PC-9 (cell line): ENCODE measurements around the gene OR4F15. TPM values are rescaled to one million over a fixed set of nuclear protein-coding genes. Genes with fewer than 3 reads are reported as not detected.

Experiments
- BruUV-seq: library from RNA; stranded (reverse); fragments of 400-500 nt; replicated peaks from 2 replicates; lab custom pipeline; 2021; lab: Mats Ljungman, UMichigan
- CTCF ChIA-PET: fragments of 300-600 bp; sonication (Branson Sonifier 250); formaldehyde crosslinking; loops from one replicate; lab custom pipeline; 2022; ENCODE audit warnings: antibody characterized with exemption; lab: Charles Lee
- POLR2A ChIA-PET: fragments of 300-600 bp; sonication (Branson Sonifier 250); formaldehyde crosslinking; loops from one replicate; lab custom pipeline; 2022; ENCODE audit warnings: antibody characterized with exemption; ENCODE audit not compliant: unreplicated experiment; lab: Charles Lee
- DNase-seq, 2 experiments: peaks; one replicate each; pipeline versions ENCODE4 v3.0.0 to v3.0.0-alpha.2; 2015 to 2022; ENCODE audit warnings: mixed read lengths in 1 of 2
- H2AFZ ChIP-seq: fragments of 200-600 bp; sonication (generic); 2 replicates; pipeline ENCODE4 v1.8.1; 2017; ENCODE audit warnings: antibody characterized with exemption
- H3F3A ChIP-seq: fragments of 200-600 bp; sonication (generic); 2 replicates; pipeline ENCODE4 v1.8.1; 2017; ENCODE audit warnings: antibody characterized with exemption, mild to moderate bottlenecking, low read depth; ENCODE audit not compliant: insufficient read depth
- H3K27ac ChIP-seq: fragments of 200-600 bp; sonication (generic); 2 replicates; pipeline ENCODE4 v1.6.1; 2016; ENCODE audit warnings: mixed run types
- H3K27me3 ChIP-seq: fragments of 200-600 bp; sonication (generic); 2 replicates; pipeline ENCODE4 v1.6.1; 2016; ENCODE audit warnings: low read depth, mixed run types; ENCODE audit not compliant: insufficient read depth
- H3K36me3 ChIP-seq: fragments of 200-600 bp; sonication (generic); 2 replicates; pipeline ENCODE4 v1.6.1; 2016; ENCODE audit warnings: low read depth, mixed run types
- H3K4me1 ChIP-seq: fragments of 200-600 bp; sonication (generic); replicated peaks from 2 replicates; pipeline ENCODE4 v1.6.1; 2016; ENCODE audit warnings: mixed run types; ENCODE audit not compliant: insufficient read depth
- H3K4me2 ChIP-seq: fragments of 200-600 bp; sonication (generic); 2 replicates; pipeline ENCODE4 v1.6.1; 2017; ENCODE audit warnings: mixed run types
- H3K4me3 ChIP-seq: fragments of 200-600 bp; sonication (generic); 2 replicates; pipeline ENCODE4 v1.6.1; 2016; ENCODE audit warnings: mixed run types
- H3K79me2 ChIP-seq: fragments of 200-600 bp; sonication (generic); 2 replicates; pipeline ENCODE4 v1.6.1; 2017; ENCODE audit warnings: low read depth, mixed run types
- H3K9me2 ChIP-seq: fragments of 200-600 bp; sonication (generic); 2 replicates; pipeline ENCODE4 v1.8.1; 2017; ENCODE audit warnings: mild to moderate bottlenecking; ENCODE audit not compliant: insufficient read depth
- H3K9me3 ChIP-seq: fragments of 200-600 bp; sonication (generic); 2 replicates; pipeline ENCODE4 v1.8.1; 2016; ENCODE audit warnings: low read depth; ENCODE audit not compliant: insufficient read depth
- H4K20me1 ChIP-seq: fragments of 200-600 bp; sonication (generic); 2 replicates; pipeline ENCODE4 v1.8.1; 2017; ENCODE audit not compliant: insufficient read depth
- CTCF ChIP-seq: fragments of 200-600 bp; sonication (generic); conservative IDR thresholded peaks from 2 replicates; pipeline ENCODE4 v1.6.1; 2017; ENCODE audit warnings: mixed run types, antibody characterized with exemption, mild to moderate bottlenecking, moderate library complexity
- EZH2 ChIP-seq: fragments of 200-600 bp; sonication (generic); IDR thresholded peaks from 2 replicates; pipeline ENCODE4 v1.8.0; 2017; ENCODE audit warnings: antibody characterized with exemption, low read depth
- intact Hi-C: fragments of 100-400 bp; cut with micrococcal nuclease; formaldehyde crosslinking; loops from one replicate; pipeline ENCODE4 v1.10.0; 2022; ENCODE audit not compliant: unreplicated experiment
- total RNA-seq: library from RNA; stranded (reverse); gene quantifications from 2 replicates; pipeline ENCODE4 v1.2.3, GENCODE V29; 2021

The OR4F15 gene
- total RNA-seq, 1 experiment from 2014 or later: not detected

GRCh38 chr15:101808201-101808600 is 3.8 kb upstream of the OR4F15 start:
- Histone ChIP-seq H2AFZ (no peak overlapping the region), H3K4me3 (no peak overlapping the region), H3K4me2 (no peak overlapping the region), H3K27me3 (peaks cover 18% of the 10 kb centered on the region; the same call in 1 of the 2 replicates), H3K79me2 (no peaks in the 10 kb centered on the region), H3K27ac (no peak overlapping the region), H3K4me1 (no peaks in the 10 kb centered on the region), H3F3A (no peaks in the 10 kb centered on the region), H3K9me2 (no peaks in the 10 kb centered on the region), H3K9me3 (no peaks in the 10 kb centered on the region; the same call in 1 of the 2 replicates), H3K36me3 (no peaks in the 10 kb centered on the region), H4K20me1 (no peaks in the 10 kb centered on the region)
- CTCF ChIA-PET: no interaction called here
- no TSS peak for BruUV-seq
- DNase-seq: no peak
- POLR2A ChIA-PET: no interaction called here
- TF ChIP-seq EZH2: no peak
- no peak for TF ChIP-seq CTCF
- intact Hi-C loops: no loop called here

- no peak for TF ChIP-seq CTCF
- no peak overlapping the region for H3K4me3 ChIP-seq
- H3K79me2 ChIP-seq: no peaks in the 10 kb centered on the region
- intact Hi-C loops: no loop called here
- no peak overlapping the region for H2AFZ ChIP-seq
- H3K9me2 ChIP-seq: no peaks in the 10 kb centered on the region
- H3K27me3 ChIP-seq: peaks cover 8% of the 10 kb centered on the region; the same call in 1 of the 2 replicates
- no peaks in the 10 kb centered on the region for H3K4me1 ChIP-seq
- no peaks in the 10 kb centered on the region for H4K20me1 ChIP-seq
- no peak overlapping the region for H3K4me2 ChIP-seq
- DNase-seq: no peak
- no TSS peak for BruUV-seq
- H3K36me3 ChIP-seq: no peaks in the 10 kb centered on the region
- H3F3A ChIP-seq: no peaks in the 10 kb centered on the region
- POLR2A ChIA-PET: no interaction called here
- no peak overlapping the region for H3K27ac ChIP-seq
- CTCF ChIA-PET: no interaction called here
- H3K9me3 ChIP-seq: no peaks in the 10 kb centered on the region
Observed at GRCh38 chr15:101810456-101810855, 1.5 kb upstream of the OR4F15 start.

- TF ChIP-seq CTCF: no peak
- TF ChIP-seq EZH2: no peak
- Histone ChIP-seq H3K9me3 (no peaks in the 10 kb centered on the region), H3K4me2 (no peak overlapping the region), H3K9me2 (no peaks in the 10 kb centered on the region), H3K79me2 (no peaks in the 10 kb centered on the region), H3K36me3 (no peaks in the 10 kb centered on the region), H3K27me3 (peaks cover 5% of the 10 kb centered on the region; the same call in 1 of the 2 replicates), H3K4me1 (no peaks in the 10 kb centered on the region), H2AFZ (no peak overlapping the region), H3K4me3 (no peak overlapping the region), H3K27ac (no peak overlapping the region), H4K20me1 (no peaks in the 10 kb centered on the region), H3F3A (no peaks in the 10 kb centered on the region)
- CTCF ChIA-PET: no interaction called here
- BruUV-seq: no TSS peak
- POLR2A ChIA-PET: no interaction called here
- intact Hi-C loops: no loop called here
- no peak for DNase-seq
Observed at GRCh38 chr15:101810876-101811275, 1.1 kb upstream of the OR4F15 start.
